Testis (tissue), 3 donors: Measurements from ENCODE around the gene ST6GAL1. TPM values are rescaled to one million over a fixed set of nuclear protein-coding genes. Genes with fewer than 3 reads are reported as not detected.
"Not testable (repeated sequence)": the region's sequence is repeated elsewhere in the genome, so short reads cannot be mapped to it uniquely, and the experiment has no call there.

ENCODE experiments used
- DNase-seq: peaks from one replicate; pipeline ENCODE4 v3.0.0-alpha.2; 2019
- H3K27ac ChIP-seq, 2 donors: fragments of 200-600 bp; sonication (generic); one replicate each; pipeline ENCODE4 v1.5.1; 2019
- H3K27me3 ChIP-seq: fragments of 200-600 bp; sonication (generic); one replicate; pipeline ENCODE4 v1.5.1; 2019
- H3K36me3 ChIP-seq: fragments of 200-600 bp; sonication (generic); one replicate; pipeline ENCODE4 v1.5.1; 2017; ENCODE audit warnings: low read depth; ENCODE audit errors: missing control alignments
- H3K4me1 ChIP-seq: fragments of 200-600 bp; sonication (generic); one replicate; pipeline ENCODE4 v1.5.1; 2019
- H3K4me3 ChIP-seq, 2 donors: fragments of 200-600 bp; sonication (generic); one replicate each; pipeline ENCODE4 v1.5.1; 2017 to 2019
- H3K9me3 ChIP-seq: fragments of 200-600 bp; sonication (generic); one replicate; pipeline ENCODE4 v1.5.1; 2017
- CTCF ChIP-seq, 3 experiments: fragments of 450-650 bp in 2 of 3; fragments of 200-600 bp in 1 of 3; sonication (generic) in 1 of 3; IDR thresholded peaks; one replicate each; pipeline ENCODE4 v1.5.1; 2016 to 2019; ENCODE audit warnings: antibody characterized with exemption in 3 of 3, mild to moderate bottlenecking in 2 of 3, moderate library complexity in 1 of 3
- POLR2A ChIP-seq: fragments of 450-650 bp; IDR thresholded peaks from one replicate; pipeline ENCODE4 v1.6.1; 2017; ENCODE audit warnings: antibody characterized with exemption, mild to moderate bottlenecking, moderate library complexity
- WGBS, 2 donors: methylation state at CpG; one replicate each; pipeline ENCODE4 v1.1.5; 2018; 5-methylcytosine and 5-hydroxymethylcytosine counted together
- intact Hi-C: fragments of 100-400 bp; cut with DNase I; formaldehyde crosslinking; loops from one replicate; pipeline ENCODE4 v1.15.1; 2023; ENCODE audit warnings: low total_unique reads
- polyA plus RNA-seq: library from polyadenylated mRNA; stranded (reverse); fragments of 350-450 nt; fragmentation: Illumina TruSeq; extraction: RNeasy Lipid Tissue Mini Kit (QIAGEN cat#74804); gene quantifications from one replicate; pipeline ENCODE4 v1.2.3, GENCODE V29; 2014; ENCODE audit warnings: low read depth, low replicate concordance; ENCODE audit not compliant: insufficient read depth
- total RNA-seq, 2 donors: library from RNA; depleted of rRNA; stranded (reverse); fragments of >200 nt; gene quantifications; one replicate each; pipeline ENCODE4 v1.2.3, GENCODE V29; 2016

ST6GAL1 gene
- total and polyA plus RNA-seq, 3 donors from 2014 or later, result 12.8 to 26.3 (median 16.9) TPM

DNA sequence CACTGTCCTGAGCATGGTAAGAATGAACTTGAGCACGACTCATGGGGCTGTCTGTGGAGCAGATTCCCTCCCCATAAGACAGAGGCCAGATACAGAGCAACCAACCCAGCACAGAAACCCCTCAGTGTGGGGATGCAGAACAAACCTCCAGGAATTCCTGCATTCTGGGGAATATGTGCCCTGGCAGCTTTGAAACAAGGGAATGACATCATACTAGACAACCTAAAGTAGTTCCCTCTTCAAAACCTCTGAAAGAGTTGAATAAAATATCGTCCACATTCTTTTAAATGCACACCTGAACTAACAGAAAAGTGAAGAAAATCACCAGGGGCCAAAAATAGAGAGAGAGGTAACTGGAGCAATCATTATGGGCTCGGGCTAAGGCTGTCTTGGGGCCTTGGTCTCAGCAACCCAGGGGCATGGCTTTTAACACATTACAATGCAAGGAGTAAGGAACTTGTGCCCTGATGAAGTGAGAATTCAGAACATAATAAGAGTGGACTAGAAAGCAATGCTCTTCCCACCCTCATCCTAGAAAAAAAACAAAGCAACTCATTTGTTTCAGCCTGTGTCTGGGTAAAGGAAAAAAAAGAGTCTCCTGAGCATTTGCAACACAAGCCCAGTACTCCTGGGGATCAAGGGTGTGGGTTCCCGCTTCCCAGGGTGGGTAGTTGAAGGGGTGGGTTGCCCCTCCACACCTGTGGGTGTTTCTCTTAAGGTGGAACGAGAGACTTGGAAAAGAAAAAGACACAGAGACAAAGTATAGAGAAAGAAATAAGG is 43.9 kb upstream of the ST6GAL1 start:
- WGBS, 2 donors, result 77 to 79% methylated on average over 5 of the region's 5 CpGs
- DNase-seq, result no peak
- TF ChIP-seq POLR2A, result no peak
- TF ChIP-seq CTCF (IDR thresholded peaks at IDR 0.05), result no peak
- no peaks in the 10 kb centered on the region for H3K27me3 ChIP-seq
- H3K4me3 ChIP-seq, result no peak overlapping the region
- H3K27ac ChIP-seq, result no peak overlapping the region
- no peaks in the 10 kb centered on the region for H3K4me1 ChIP-seq
- intact Hi-C loops, result no loop called here
- H3K36me3 ChIP-seq, result no peaks in the 10 kb centered on the region
- H3K9me3 ChIP-seq, result no peaks in the 10 kb centered on the region

- intact Hi-C loops, H3K9me3 ChIP-seq, H3K4me3 ChIP-seq, DNase-seq, H3K27ac ChIP-seq, H3K27me3 ChIP-seq, H3K36me3 ChIP-seq, H3K4me1 ChIP-seq: not testable (repeated sequence)
- 71 to 90% methylated on average over 1 to 2 of the region's 5 CpGs for WGBS, 2 donors
Measured at GRCh38 chr3:186887507-186887938, 42.8 kb upstream of the ST6GAL1 start.

DNA sequence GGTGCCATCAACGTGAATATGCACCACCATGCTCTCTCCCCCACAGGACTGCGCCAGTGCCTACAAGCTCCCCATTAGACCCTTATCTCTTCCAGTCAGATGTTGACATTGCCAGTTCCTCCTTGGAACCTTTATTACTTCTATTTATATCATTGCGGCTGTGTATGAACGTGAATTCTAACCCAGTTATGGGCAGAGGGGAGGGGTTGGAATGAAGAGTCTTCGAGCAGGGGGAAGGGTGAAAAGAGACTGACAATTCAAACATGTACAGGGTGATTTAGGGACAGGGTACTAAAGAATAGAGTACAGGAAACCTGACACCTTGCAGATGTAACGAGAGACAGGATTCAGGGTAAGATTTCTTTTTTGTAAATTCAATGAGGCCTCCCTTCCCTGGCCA is 41.8 kb upstream of the ST6GAL1 start:
- Histone ChIP-seq H3K4me1 (no peaks in the 10 kb centered on the region), H3K27ac (no peak overlapping the region), H3K9me3 (no peaks in the 10 kb centered on the region), H3K27me3 (no peaks in the 10 kb centered on the region), H3K36me3 (no peaks in the 10 kb centered on the region), H3K4me3 (no peak overlapping the region)
- TF ChIP-seq CTCF (IDR thresholded peaks at IDR 0.05) (no peak), POLR2A (no peak)
- 29 to 35% methylated on average over 6 of the region's 6 CpGs for WGBS, 2 donors
- intact Hi-C loops, result no loop called here
- no peak for DNase-seq

DNA sequence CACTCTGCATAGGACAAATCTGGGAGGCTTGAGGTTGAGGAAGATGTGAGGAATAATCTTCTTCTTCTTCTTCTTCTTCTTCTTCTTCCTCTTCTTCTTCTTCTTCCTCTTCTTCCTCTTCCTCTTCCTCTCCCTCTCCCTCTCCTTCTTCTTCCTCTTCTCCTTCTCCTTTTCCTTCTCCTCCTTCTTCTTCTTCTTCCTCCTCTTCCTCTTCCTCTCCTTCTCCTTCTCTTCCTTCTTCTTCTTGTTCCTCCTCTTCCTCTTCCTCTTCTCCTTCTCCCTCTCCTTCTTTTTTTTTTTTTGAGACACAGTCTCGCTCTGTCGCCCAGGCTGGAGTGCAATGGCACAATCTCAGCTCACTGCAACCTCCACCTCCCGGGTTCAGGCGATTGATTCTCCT is 40.6 kb upstream of the ST6GAL1 start:
- H3K36me3 ChIP-seq, H3K9me3 ChIP-seq, DNase-seq, intact Hi-C loops, H3K27ac ChIP-seq, H3K27me3 ChIP-seq, H3K4me3 ChIP-seq, H3K4me1 ChIP-seq: not testable (repeated sequence)
- whole genome bisulfite sequencing, 2 donors, result 90 to 92% methylated on average over 4 of the region's 4 CpGs

DNA sequence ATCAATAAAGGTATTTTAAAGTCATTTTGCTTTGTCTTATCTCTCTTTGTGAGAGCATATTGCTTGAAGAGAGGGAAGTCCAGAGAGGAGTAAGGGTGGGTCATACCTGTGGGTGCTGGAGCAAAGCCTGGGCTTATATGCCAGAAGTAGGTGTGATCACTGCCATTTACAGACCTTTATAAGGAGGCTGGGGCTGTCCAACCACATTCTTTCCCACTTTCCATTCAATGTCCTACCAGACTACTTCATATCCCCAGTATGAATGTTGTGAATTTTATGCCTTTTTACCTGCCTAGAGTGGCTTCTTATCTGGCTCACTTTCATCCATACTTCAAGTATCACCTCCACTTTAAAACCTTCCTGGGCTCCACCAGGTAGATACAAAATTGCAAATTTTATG is 39.4 kb upstream of the ST6GAL1 start:
- TF ChIP-seq CTCF (IDR thresholded peaks at IDR 0.05) (no peak), POLR2A (no peak)

DNA sequence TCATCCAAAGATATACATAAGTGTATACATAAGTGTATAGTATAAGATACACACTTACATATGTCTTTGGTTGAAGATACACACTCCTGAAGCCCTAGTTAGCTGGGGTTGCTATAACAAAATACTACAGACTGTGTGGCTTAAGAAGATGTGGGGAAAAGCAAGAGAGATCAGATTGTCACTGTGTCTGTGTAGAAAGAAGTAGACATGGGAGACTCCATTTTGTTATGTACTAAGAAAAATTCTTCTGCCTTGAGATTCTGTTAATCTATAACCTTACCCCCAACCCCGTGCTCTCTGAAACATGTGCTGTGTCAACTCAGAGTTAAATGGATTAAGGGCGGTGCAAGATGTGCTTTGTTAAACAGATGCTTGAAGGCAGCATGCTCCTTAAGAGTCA is 37.3 kb upstream of the ST6GAL1 start:
- DNase-seq, H3K27ac ChIP-seq, H3K4me3 ChIP-seq, intact Hi-C loops, H3K4me1 ChIP-seq, H3K9me3 ChIP-seq, H3K36me3 ChIP-seq, H3K27me3 ChIP-seq: not testable (repeated sequence)
- WGBS, 2 donors, result no CpG with 5 or more reads among the region's 2 CpGs

More for the DNA sequence above, 39.4 kb upstream of the ST6GAL1 start:
- Histone ChIP-seq H3K4me1 (no peaks in the 10 kb centered on the region), H3K27ac (no peak overlapping the region), H3K4me3 (no peak overlapping the region), H3K9me3 (no peaks in the 10 kb centered on the region), H3K27me3 (no peaks in the 10 kb centered on the region), H3K36me3 (no peaks in the 10 kb centered on the region)
- intact Hi-C loops, result no loop called here
- no peak for DNase-seq
